Bronchial epithelial cell (primary cell): ENCODE results near the gene CACNA1H. TPM values are rescaled to one million over a fixed set of nuclear protein-coding genes. Genes with fewer than 3 reads are reported as not detected.

Source experiments
- DNase-seq: peaks from one replicate; pipeline ENCODE4 v3.0.0-alpha.2; 2010; ENCODE audit warnings: low read depth
- FAIRE-seq: peaks from 2 replicates; lab custom pipeline; 2011; peaks lifted over from hg19 to GRCh38; lab: Jason Lieb, UNC
- H3K27me3 ChIP-seq: 2 replicates; pipeline ENCODE4 v1.5.1; 2011; ENCODE audit warnings: low read length; ENCODE audit not compliant: control insufficient read depth, insufficient read depth
- H3K36me3 ChIP-seq: 2 replicates; pipeline ENCODE4 v1.5.1; 2011; ENCODE audit warnings: low read length; ENCODE audit not compliant: control insufficient read depth, insufficient read depth
- H3K4me3 ChIP-seq: 2 replicates; pipeline ENCODE4 v1.5.1; 2011; ENCODE audit warnings: mild to moderate bottlenecking, low read depth, low read length, control low read depth
- total RNA-seq: library from RNA; depleted of rRNA; stranded (reverse); fragments of >200 nt; gene quantifications from 2 replicates; pipeline ENCODE4 v1.2.1, GENCODE V29; 2014
- TF ChIP-seq, protein P1 (sequence below): IDR thresholded peaks from 2 replicates; pipeline ENCODE4 v1.5.1; 2011; ENCODE audit warnings: mild to moderate bottlenecking, moderate library complexity, low read length, control low read depth, inconsistent platforms; ENCODE audit not compliant: insufficient read depth, severe bottlenecking

The CACNA1H gene
- total RNA-seq, 1 donor from 2014 or later: not detected

DNA sequence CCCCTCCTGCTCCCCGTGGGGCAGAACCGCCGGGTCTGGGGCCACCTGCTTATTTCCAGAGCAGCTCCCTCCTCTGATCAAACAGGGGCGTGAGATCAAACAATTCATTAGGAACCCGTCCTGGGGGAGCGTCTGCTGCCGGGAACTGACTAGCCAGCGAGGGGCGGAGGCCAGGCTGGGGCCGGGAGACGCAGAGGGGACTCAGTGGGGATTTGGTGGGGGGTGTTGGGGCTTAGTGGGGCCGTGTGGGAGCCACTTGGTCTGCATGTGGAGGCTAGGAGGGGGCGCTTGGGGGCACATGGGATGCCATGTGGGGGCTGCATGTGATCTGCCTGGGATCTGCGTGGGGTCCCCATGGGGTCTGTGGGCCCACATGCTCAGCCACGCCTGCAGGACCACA lies 20.5 kb upstream of the CACNA1H start:
- Histone ChIP-seq H3K27me3 (no peaks in the 10 kb centered on the region), H3K4me3 (no peak overlapping the region), H3K36me3 (no peaks in the 10 kb centered on the region)
- DNase-seq: no peak
- TF ChIP-seq, protein P1, sequence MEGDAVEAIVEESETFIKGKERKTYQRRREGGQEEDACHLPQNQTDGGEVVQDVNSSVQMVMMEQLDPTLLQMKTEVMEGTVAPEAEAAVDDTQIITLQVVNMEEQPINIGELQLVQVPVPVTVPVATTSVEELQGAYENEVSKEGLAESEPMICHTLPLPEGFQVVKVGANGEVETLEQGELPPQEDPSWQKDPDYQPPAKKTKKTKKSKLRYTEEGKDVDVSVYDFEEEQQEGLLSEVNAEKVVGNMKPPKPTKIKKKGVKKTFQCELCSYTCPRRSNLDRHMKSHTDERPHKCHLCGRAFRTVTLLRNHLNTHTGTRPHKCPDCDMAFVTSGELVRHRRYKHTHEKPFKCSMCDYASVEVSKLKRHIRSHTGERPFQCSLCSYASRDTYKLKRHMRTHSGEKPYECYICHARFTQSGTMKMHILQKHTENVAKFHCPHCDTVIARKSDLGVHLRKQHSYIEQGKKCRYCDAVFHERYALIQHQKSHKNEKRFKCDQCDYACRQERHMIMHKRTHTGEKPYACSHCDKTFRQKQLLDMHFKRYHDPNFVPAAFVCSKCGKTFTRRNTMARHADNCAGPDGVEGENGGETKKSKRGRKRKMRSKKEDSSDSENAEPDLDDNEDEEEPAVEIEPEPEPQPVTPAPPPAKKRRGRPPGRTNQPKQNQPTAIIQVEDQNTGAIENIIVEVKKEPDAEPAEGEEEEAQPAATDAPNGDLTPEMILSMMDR: no peak
- no peak for FAIRE-seq

DNA sequence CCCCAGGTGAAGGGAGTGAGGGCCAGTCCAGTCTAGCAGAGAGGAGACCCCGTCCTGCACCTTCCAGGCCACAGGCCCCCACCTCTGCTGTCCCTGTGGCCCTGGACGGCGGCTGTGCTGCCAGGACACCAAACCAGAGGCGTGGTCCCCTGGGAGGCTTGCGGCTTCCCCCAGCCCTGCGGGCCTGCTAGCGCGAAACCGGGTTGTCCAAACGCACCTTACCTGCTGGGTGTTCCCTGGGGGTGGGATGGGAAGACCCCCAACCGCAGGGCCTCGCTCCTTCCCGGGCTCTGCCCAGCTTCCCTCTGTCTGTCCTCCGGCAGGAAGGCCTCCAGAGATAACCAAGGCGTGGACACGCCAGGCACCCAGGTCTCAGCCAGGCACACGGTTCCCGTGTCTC lies 19.6 kb upstream of the CACNA1H start:
- no peak for FAIRE-seq
- no peaks in the 10 kb centered on the region for H3K27me3 ChIP-seq

DNA sequence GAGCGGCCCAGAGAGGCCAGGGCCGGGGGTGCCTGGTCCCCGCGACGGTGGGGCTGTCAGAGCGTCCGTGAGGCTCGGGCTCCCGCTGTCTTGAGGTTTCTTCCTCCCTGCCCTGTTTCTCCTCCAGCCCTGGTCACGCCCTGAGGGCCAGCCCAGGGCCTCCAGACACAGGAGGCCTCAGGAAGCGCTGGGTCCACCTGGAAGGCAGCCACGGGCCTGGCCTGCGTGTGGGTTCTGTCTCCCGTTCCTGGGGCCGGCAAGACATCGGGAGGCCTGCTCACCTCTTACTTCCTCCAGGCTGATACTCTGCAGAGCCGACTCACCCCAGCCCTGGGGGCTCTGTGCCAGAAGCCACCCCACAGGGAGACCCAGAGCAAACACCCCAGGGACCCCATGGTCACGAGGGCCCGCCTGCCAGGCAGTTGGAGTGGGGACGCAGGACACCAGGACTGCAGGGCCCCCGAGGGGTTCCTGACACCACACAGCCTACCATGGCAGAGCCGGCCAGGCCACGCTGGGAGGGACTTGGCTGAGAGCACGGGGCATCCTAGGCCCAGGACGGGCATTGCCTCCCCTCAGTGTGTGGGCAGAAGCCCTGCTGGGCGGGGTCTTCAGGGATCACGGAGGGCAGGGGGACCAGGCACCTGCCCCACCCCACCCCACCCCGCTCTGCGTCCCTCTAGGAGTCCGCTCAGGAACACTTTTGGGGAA lies 18.9 kb upstream of the CACNA1H start:
- TF ChIP-seq, protein P1: no peak
- no peak overlapping the region for H3K4me3 ChIP-seq
- H3K27me3 ChIP-seq: no peaks in the 10 kb centered on the region
- DNase-seq (no peak), FAIRE-seq (no peak)
- no peaks in the 10 kb centered on the region for H3K36me3 ChIP-seq

More for the DNA sequence above, 19.6 kb upstream of the CACNA1H start:
- DNase-seq: no peak
- Histone ChIP-seq H3K36me3 (no peaks in the 10 kb centered on the region), H3K4me3 (no peak overlapping the region)
- TF ChIP-seq, protein P1: no peak

DNA sequence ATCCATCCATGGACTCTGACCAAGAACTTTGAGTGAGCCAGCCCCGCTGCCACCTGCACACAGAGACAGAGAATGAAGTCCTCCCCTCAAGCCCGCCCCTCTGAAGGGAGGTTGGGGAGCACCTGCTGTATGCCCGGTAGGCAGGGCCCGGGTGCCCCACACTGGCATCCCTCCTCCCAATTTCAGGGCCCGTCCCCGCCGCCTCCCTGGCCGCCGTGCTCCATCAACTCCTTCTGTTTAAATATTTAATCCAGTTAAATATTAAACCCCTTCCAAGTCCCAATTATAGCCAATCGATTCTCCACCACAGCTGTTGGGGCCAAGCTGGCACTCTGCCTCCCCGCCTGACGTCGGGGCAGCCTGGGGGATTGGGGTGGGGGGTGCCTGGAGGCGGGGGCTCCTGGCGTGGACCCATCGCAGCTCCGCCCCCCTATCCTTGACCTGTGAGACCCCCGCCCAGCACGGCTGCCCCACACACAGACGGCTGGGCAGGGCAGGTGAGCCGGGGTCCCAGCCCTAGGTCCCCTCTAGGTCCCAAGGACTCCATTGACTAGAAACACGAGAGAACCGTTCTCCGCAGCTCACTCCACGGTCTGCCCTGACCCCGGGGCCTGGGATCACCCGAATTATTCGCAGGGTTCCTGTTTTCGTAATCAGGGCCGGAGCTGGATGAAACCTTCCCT lies 18.0 kb upstream of the CACNA1H start:
- TF ChIP-seq, protein P1: no peak
- FAIRE-seq (no peak), DNase-seq (no peak)
- H3K27me3 ChIP-seq: no peaks in the 10 kb centered on the region
- H3K36me3 ChIP-seq: no peaks in the 10 kb centered on the region
- no peak overlapping the region for H3K4me3 ChIP-seq

DNA sequence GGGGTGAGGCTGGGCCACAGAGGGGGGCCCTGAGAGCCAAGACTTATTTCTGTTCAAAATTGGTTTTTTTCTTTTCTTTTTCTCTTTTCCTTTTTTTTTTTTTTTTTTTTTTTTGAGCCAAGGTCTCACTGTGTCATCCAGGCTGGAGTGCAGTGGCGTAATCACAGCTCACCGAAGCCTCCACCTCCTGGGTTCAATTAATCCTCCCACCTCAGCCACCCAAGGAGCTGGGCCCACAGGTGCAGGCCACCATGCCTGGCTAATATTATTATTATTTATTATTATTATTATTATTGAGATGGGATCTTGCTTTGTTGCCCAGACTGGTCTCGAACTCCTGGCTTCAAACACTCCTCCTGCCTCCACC lies 17.5 kb upstream of the CACNA1H start:
- no peaks in the 10 kb centered on the region for H3K27me3 ChIP-seq
- DNase-seq: no peak
- no peaks in the 10 kb centered on the region for H3K36me3 ChIP-seq
- TF ChIP-seq, protein P1: no peak
- no peak overlapping the region for H3K4me3 ChIP-seq
- no peak for FAIRE-seq
